CD4-positive, CD25-positive, alpha-beta regulatory T cell (primary cell): ENCODE data around the gene GABBR2. TPM values are rescaled to one million over a fixed set of nuclear protein-coding genes. Genes with fewer than 3 reads are reported as not detected.

Source experiments
- ATAC-seq, 2 donors: fragments of 150-1000 bp; cut with Tn5 transposase; one replicate each; pipeline ENCODE4 v1.10.0; 2021; ENCODE audit warnings: low read depth in 2 of 2, moderate number of reproducible peaks in 2 of 2, moderate library complexity in 1 of 2
- DNase-seq, 3 donors: peaks; one replicate each; pipeline versions ENCODE4 v3.0.0 to v3.0.0-alpha.2; 2012 to 2022; ENCODE audit warnings: mixed read lengths in 1 of 3
- H3K27ac ChIP-seq: one replicate; pipeline ENCODE4 v1.7.0; 2013; ENCODE audit warnings: mild to moderate bottlenecking, low read length; ENCODE audit not compliant: insufficient read depth, poor library complexity, severe bottlenecking
- H3K27me3 ChIP-seq: one replicate; pipeline ENCODE4 v1.7.0; 2013; ENCODE audit warnings: low read length; ENCODE audit not compliant: control insufficient read depth, insufficient read depth
- H3K36me3 ChIP-seq: one replicate; pipeline ENCODE4 v1.7.0; 2013; ENCODE audit warnings: mild to moderate bottlenecking, low read length, moderate library complexity; ENCODE audit not compliant: control insufficient read depth, insufficient read depth
- H3K4me1 ChIP-seq: 2 replicates; pipeline ENCODE4 v1.7.0; 2013; ENCODE audit warnings: mild to moderate bottlenecking, low read length; ENCODE audit not compliant: insufficient read depth, control insufficient read depth, poor library complexity, severe bottlenecking
- H3K4me3 ChIP-seq: one replicate; pipeline ENCODE4 v1.7.0; 2013; ENCODE audit warnings: low read depth, mild to moderate bottlenecking, low read length, moderate library complexity
- H3K9me3 ChIP-seq, 2 experiments: 1 replicate in 1 of 2; 2 replicates in 1 of 2; pipeline ENCODE4 v1.7.0; 2013; ENCODE audit warnings: low read length in 2 of 2, mild to moderate bottlenecking in 1 of 2, moderate library complexity in 1 of 2; ENCODE audit not compliant: control insufficient read depth in 2 of 2
- H3K27ac Mint-ChIP-seq, 3 donors: one replicate each; pipeline ENCODE4 v1.8.0; 2020 to 2022; ENCODE audit warnings: mild to moderate bottlenecking in 3 of 3, mixed read lengths in 3 of 3, moderate library complexity in 2 of 3
- H3K27me3 Mint-ChIP-seq: one replicate; pipeline ENCODE4 v1.8.0; 2022; ENCODE audit warnings: mild to moderate bottlenecking, mixed read lengths
- H3K36me3 Mint-ChIP-seq: one replicate; pipeline ENCODE4 v1.8.0; 2020; ENCODE audit warnings: mixed read lengths
- H3K4me1 Mint-ChIP-seq, 4 donors: one replicate each; pipeline ENCODE4 v1.8.0; 2020 to 2022; ENCODE audit warnings: mixed read lengths in 4 of 4, mild to moderate bottlenecking in 1 of 4
- H3K4me3 Mint-ChIP-seq, 4 donors: one replicate each; pipeline ENCODE4 v1.8.0; 2020 to 2022; ENCODE audit warnings: mild to moderate bottlenecking in 4 of 4, mixed read lengths in 4 of 4, moderate library complexity in 3 of 4
- H3K9me3 Mint-ChIP-seq, 7 donors: one replicate each; pipeline ENCODE4 v1.8.0; 2020 to 2022; ENCODE audit warnings: mixed read lengths in 7 of 7, mild to moderate bottlenecking in 3 of 7, moderate library complexity in 2 of 7
- polyA plus RNA-seq, 4 donors: library from polyadenylated mRNA; unstranded; fragments of 300-500 nt; fragmentation: Illumina TruSeq; gene quantifications; one replicate each; pipeline ENCODE4 v1.2.3, GENCODE V29; 2021
- total RNA-seq: library from RNA; stranded (reverse); gene quantifications from one replicate; pipeline ENCODE4 v1.2.3, GENCODE V29; 2022

The GABBR2 gene
- total and polyA plus RNA-seq, 5 donors from 2014 or later = not detected

GRCh38 chr9:98385751-98386150 lies 323.0 kb downstream of the GABBR2 start:
- DNase-seq = no peak
- peak overlapping the region in 1 of 4 donors; percentile 43 for H3K4me3 Mint-ChIP-seq
- no peaks in the 10 kb centered on the region for H3K27me3 Mint-ChIP-seq
- Histone ChIP-seq H3K9me3 (no peaks in the 10 kb centered on the region), H3K4me1 (no peaks in the 10 kb centered on the region), H3K4me3 (no peak overlapping the region), H3K27me3 (no peaks in the 10 kb centered on the region), H3K27ac (no peak overlapping the region), H3K36me3 (no peaks in the 10 kb centered on the region)
- H3K27ac Mint-ChIP-seq = peak overlapping the region in 2 of 3 donors; percentile 2 to 36
- H3K9me3 Mint-ChIP-seq = no peaks in the 10 kb centered on the region
- no peaks in the 10 kb centered on the region for H3K36me3 Mint-ChIP-seq
- no peak for ATAC-seq
- H3K4me1 Mint-ChIP-seq = peaks cover 0 to 2% (median under 1%) of the 10 kb centered on the region in 4 donors

- no peak overlapping the region for H3K27ac Mint-ChIP-seq
- no peak overlapping the region for H3K4me3 Mint-ChIP-seq
- DNase-seq (no peak), ATAC-seq (no peak)
- peaks cover 0 to 2% (median 0%) of the 10 kb centered on the region in 4 donors for H3K4me1 Mint-ChIP-seq
- H3K9me3 Mint-ChIP-seq = no peaks in the 10 kb centered on the region
- no peaks in the 10 kb centered on the region for H3K36me3 Mint-ChIP-seq
- no peaks in the 10 kb centered on the region for H3K36me3 ChIP-seq
- H3K27me3 ChIP-seq = no peaks in the 10 kb centered on the region
- no peaks in the 10 kb centered on the region for H3K4me1 ChIP-seq
- no peaks in the 10 kb centered on the region for H3K27me3 Mint-ChIP-seq
- H3K4me3 ChIP-seq = no peak overlapping the region
- H3K9me3 ChIP-seq = no peaks in the 10 kb centered on the region
- H3K27ac ChIP-seq = no peak overlapping the region
These were observed 325.0 kb downstream of the GABBR2 start for GRCh38 chr9:98383758-98384157.

- no peaks in the 10 kb centered on the region for H3K9me3 Mint-ChIP-seq
- DNase-seq = no peak
- H3K27me3 ChIP-seq = no peaks in the 10 kb centered on the region
- no peaks in the 10 kb centered on the region for H3K4me1 ChIP-seq
- H3K27ac ChIP-seq = no peak overlapping the region
- H3K27me3 Mint-ChIP-seq = no peaks in the 10 kb centered on the region
- peaks cover 0 to 2% (median 0%) of the 10 kb centered on the region in 4 donors for H3K4me1 Mint-ChIP-seq
- no peak overlapping the region for H3K4me3 ChIP-seq
- H3K9me3 ChIP-seq = no peaks in the 10 kb centered on the region
- no peak overlapping the region for H3K27ac Mint-ChIP-seq
- no peaks in the 10 kb centered on the region for H3K36me3 Mint-ChIP-seq
- H3K36me3 ChIP-seq = no peaks in the 10 kb centered on the region
- no peak overlapping the region for H3K4me3 Mint-ChIP-seq
- ATAC-seq = no peak
These were observed 327.2 kb downstream of the GABBR2 start for GRCh38 chr9:98381311-98382103.

- H3K36me3 Mint-ChIP-seq = no peaks in the 10 kb centered on the region
- H3K9me3 Mint-ChIP-seq = no peaks in the 10 kb centered on the region
- Histone ChIP-seq H3K27ac (no peak overlapping the region), H3K27me3 (no peaks in the 10 kb centered on the region), H3K36me3 (no peaks in the 10 kb centered on the region), H3K4me1 (no peaks in the 10 kb centered on the region), H3K4me3 (no peak overlapping the region), H3K9me3 (no peaks in the 10 kb centered on the region)
- ATAC-seq = no peak
- H3K27ac Mint-ChIP-seq = peak overlapping the region in 1 of 3 donors; percentile 25
- H3K27me3 Mint-ChIP-seq = no peaks in the 10 kb centered on the region
- DNase-seq = no peak
- peaks cover 0 to 2% (median under 1%) of the 10 kb centered on the region in 4 donors for H3K4me1 Mint-ChIP-seq
- H3K4me3 Mint-ChIP-seq = no peak overlapping the region
These were observed 328.6 kb downstream of the GABBR2 start for GRCh38 chr9:98380065-98380681.

- Mint-ChIP-seq H3K4me3 (no peak overlapping the region), H3K9me3 (no peaks in the 10 kb centered on the region), H3K36me3 (no peaks in the 10 kb centered on the region), H3K27ac (peak overlapping the region in 2 of 3 donors; percentile 43 to 49), H3K27me3 (no peaks in the 10 kb centered on the region), H3K4me1 (peaks cover 0 to 3% (median under 1%) of the 10 kb centered on the region in 4 donors)
- Histone ChIP-seq H3K27me3 (no peaks in the 10 kb centered on the region), H3K27ac (no peak overlapping the region), H3K4me1 (no peaks in the 10 kb centered on the region), H3K9me3 (no peaks in the 10 kb centered on the region), H3K4me3 (no peak overlapping the region), H3K36me3 (no peaks in the 10 kb centered on the region)
- no peak for DNase-seq
- no peak for ATAC-seq
These were observed 329.2 kb downstream of the GABBR2 start for GRCh38 chr9:98379572-98379971.

- ATAC-seq (no peak), DNase-seq (no peak)
- Histone ChIP-seq H3K9me3 (no peaks in the 10 kb centered on the region), H3K4me3 (no peak overlapping the region), H3K27me3 (no peaks in the 10 kb centered on the region), H3K4me1 (no peaks in the 10 kb centered on the region), H3K27ac (no peak overlapping the region), H3K36me3 (no peaks in the 10 kb centered on the region)
- Mint-ChIP-seq H3K9me3 (no peaks in the 10 kb centered on the region), H3K27me3 (no peaks in the 10 kb centered on the region), H3K4me3 (no peak overlapping the region), H3K36me3 (no peaks in the 10 kb centered on the region), H3K27ac (no peak overlapping the region), H3K4me1 (peaks cover 0 to 3% (median under 1%) of the 10 kb centered on the region in 4 donors)
These were observed 329.9 kb downstream of the GABBR2 start for GRCh38 chr9:98378794-98379193.

GRCh38 chr9:98378206-98378780 lies 330.4 kb downstream of the GABBR2 start:
- no peak for ATAC-seq

More at GRCh38 chr9:98378206-98378780, 330.4 kb downstream of the GABBR2 start:
- no peak for DNase-seq
- Histone ChIP-seq H3K9me3 (no peaks in the 10 kb centered on the region), H3K4me1 (no peaks in the 10 kb centered on the region), H3K27ac (no peak overlapping the region), H3K4me3 (no peak overlapping the region), H3K36me3 (no peaks in the 10 kb centered on the region), H3K27me3 (no peaks in the 10 kb centered on the region)
- Mint-ChIP-seq H3K27ac (no peak overlapping the region), H3K9me3 (no peaks in the 10 kb centered on the region), H3K4me1 (peaks cover 0 to 3% (median under 1%) of the 10 kb centered on the region in 4 donors), H3K4me3 (no peak overlapping the region), H3K36me3 (no peaks in the 10 kb centered on the region), H3K27me3 (no peaks in the 10 kb centered on the region)
